NCI-H2029 treated with DMSO at 0.1 percent for 48 hours (cell line): ENCODE data around the gene CDC14B.

Experiments used
- DNase-seq: peaks from one replicate; lab custom pipeline; 2025; lab: John Stamatoyannopoulos, UW

The CDC14B gene

GRCh38 chr9:96500696-96501632, 118.7 kb downstream of the CDC14B start:
- DNase-seq: no peak

GRCh38 chr9:96499257-96499656, 120.4 kb downstream of the CDC14B start:
- DNase-seq: no peak

DNA sequence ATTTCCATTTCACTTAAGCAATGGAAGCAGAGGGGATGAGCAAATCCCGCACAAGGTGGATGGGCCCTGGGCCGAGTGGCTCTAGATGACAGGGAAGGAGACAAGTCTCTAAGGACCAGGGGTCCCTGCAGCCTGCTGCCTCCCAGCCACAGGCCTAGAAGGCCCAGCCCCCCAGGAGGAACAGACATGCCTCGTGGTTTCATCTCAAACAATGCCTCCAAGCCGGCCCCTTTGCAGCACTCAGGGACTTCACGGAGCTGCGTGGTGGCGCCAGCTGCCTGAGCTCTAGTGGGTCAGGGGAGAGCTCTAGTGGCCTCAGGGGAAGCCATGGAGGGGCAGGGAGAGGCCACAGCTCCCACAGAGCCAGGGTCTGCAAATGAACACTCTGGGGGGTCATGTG, 120.8 kb downstream of the CDC14B start:
- DNase-seq: no peak

- DNase-seq: no peak
These were observed 122.6 kb downstream of the CDC14B start for GRCh38 chr9:96497117-96497399.

DNA sequence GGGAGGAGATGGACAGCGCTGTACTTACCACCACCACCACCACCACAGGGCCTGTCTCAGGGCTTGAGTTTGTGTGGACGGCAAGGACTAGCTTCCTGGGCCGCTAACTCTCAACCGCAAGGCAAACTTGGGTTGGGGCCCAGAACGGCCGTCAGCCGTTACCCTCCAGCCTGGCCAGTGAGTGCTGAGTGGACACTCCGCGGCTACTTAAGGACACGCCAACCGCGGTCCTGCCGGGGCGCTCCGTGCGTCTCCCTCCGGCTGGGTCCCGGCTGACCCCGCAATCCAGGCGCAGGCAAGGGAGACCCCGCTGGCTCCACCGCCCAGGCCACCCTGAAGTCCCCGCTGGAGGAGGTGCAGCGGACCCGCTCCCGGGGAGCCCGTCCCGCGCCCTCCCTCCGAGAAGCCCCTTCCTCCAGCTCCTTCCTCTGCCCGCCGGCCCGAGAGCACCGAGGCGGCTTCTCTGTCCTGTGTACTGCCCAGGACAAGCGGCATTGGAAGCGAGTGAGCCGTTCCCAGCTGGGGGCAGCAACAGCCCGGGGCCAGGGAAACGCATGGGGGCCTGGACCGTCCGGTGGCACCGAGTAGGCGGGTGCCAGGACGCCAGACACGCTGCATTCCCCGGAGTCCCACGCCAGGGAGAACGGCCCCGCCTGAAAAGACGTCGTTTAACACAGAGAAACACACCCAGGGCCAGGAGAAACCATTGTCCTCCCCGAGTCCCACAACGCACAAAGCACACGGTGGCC, 123.1 kb downstream of the CDC14B start:
- DNase-seq: no peak

- no peak for DNase-seq
These were observed 124.3 kb downstream of the CDC14B start for GRCh38 chr9:96495341-96495740.

- no peak for DNase-seq
These were observed 125.3 kb downstream of the CDC14B start for GRCh38 chr9:96494215-96494800.

GRCh38 chr9:96493757-96494156, 125.9 kb downstream of the CDC14B start:
- no peak for DNase-seq

DNA sequence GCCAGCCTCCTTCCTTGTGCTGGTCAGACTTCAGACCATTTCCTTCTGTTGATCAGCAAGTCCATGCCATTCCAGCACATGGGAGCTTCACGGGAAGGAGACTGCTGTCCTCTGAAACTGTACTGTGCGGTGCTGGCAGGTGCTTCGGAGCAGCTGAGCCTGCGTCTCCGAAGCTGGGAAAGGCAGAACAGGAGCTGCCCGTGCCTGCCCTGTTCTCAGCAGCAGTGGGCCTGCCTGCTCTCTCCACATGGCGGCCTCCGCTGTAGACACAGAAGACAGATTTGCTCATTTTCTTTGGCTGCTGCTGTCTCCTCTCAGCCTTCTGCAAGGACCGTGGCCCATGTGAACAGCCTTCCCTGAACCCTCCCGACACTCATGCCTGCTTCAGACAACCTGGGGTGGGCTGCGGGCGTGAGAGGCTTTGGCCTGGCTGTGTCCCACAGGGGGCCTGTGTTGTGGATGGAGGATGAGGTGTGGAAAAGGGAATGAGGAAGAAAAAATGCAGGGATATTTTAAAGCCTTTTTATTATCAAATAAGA, 126.6 kb downstream of the CDC14B start:
- DNase-seq: no peak

DNA sequence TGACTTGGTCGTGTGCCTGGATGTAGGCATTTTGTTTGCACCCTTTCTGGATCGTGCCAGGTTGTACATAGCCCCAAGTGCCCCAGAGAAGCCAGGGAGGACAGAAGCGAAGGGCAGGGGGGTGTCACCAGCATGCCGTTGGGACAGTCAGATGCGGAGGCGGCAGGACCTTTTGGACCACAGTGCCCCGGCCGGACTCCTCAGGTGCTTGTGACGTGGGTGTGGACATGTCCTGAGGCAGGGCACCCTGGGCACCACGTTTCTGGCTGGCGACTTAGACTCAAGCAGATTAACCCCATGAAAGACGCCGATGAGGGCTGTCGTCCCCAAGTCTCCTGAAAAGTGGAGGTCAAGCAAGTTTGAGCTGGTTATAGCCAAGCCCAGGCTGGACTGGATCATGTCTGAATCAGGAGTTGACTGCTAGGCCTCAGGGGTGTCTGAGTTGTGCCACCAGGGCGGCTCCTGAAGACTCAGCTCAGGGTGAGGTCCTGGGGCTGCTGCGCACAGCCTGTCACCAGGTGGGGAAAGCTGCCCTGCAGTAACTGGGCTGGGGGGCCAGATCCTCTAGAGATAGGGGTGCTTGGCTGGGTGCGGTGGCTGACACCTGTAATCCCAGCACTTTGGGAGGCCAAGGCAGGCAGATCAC, 127.6 kb downstream of the CDC14B start:
- DNase-seq: no peak

- no peak for DNase-seq
These were observed 128.4 kb downstream of the CDC14B start for GRCh38 chr9:96491079-96491879.

GRCh38 chr9:96490534-96491078, 129.0 kb downstream of the CDC14B start:
- no peak for DNase-seq

GRCh38 chr9:96489482-96489979, 130.1 kb downstream of the CDC14B start:
- no peak for DNase-seq

DNA sequence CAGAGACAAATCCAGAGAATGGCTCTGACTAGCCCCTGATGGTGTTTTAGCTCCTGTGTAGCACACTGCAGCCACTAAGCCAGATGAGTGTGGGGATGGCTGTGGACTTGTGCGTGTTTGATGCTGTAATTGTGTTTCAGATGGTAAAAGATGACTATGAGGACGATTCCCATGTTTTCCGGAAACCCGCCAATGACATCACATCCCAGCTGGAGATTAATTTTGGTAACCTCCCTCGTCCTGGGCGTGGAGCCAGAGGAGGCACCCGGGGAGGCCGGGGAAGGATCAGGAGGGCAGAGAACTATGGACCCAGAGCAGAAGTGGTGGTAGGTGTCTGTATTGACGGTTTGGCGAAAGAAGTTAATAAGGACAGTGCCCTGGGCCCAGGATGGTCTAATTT, 131.7 kb downstream of the CDC14B start:
- no peak for DNase-seq

DNA sequence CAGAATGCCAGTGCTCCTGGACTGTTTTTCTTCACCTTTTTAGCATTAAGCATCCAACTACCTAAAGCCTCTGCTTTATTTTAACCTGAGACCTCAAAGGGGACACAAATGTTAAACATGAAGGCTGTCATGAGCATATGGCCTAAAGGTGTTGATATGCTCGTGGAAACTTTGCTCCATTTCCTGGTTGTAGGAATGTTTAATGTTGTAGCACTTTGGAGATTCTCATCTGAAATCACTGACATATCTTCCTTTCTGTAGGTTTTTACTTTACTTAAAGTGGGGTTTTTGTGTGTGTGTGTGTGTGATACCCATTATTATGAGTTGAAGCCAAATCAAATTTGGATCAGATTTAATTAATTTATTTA, 132.6 kb downstream of the CDC14B start:
- DNase-seq: no peak

- no peak for DNase-seq
These were observed 133.1 kb downstream of the CDC14B start for GRCh38 chr9:96486386-96487028.

GRCh38 chr9:96485280-96485679, 134.4 kb downstream of the CDC14B start:
- no peak for DNase-seq

DNA sequence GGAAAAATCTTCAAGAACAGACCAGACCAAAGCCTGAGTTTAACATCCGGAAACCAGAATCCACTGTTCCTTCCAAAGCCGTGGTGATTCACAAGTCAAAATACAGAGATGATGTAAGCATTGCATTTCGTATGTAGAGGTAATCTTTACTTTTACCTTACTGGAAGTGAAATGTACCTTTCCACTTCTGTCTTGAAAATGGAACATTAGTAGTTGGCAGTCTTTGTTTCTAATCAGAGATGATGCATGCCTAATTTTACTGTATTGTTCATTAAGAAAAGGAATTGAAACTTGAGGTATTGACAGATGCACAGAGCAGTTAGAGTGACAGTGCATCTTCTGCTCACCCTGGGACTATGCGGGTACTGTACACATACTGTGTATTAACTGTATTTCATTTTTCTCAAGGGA, 135.1 kb downstream of the CDC14B start:
- DNase-seq: no peak

DNA sequence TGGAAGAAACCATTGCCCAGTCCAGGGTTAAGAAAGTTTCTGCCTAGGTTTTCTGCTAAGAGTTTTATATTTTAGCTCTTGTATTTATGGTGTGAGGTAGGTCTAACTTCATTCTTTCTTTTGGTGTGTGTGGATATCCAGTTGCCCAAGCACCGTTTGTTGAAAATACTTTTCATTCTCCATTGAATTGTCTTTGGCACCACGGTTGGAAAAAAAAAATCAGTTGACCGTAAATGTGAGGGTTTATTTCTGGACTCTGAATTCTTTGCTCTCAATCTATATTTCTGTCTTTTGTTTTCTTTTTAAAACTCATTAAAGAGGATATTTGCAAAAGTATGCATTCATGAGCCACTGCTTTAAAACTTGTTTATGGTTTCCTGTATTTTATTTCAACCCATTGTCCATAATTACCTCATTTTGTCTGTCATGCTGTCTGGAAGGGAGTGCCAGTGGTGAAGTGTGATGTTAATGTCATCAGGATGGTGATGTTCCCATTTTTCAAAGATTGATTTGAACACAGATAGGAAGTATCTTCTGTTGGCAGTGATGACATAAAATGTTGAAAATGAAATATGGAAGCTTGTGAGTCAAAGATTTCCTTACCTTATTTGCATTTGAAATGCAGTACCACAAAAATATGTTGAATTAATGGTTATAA, 135.8 kb downstream of the CDC14B start:
- DNase-seq: no peak

GRCh38 chr9:96483197-96483596, 136.4 kb downstream of the CDC14B start:
- no peak for DNase-seq
